ENCODE measurements around the gene TNXB.
"Not testable (repeated sequence)": the region's sequence is repeated elsewhere in the genome, so short reads cannot be mapped to it uniquely, and the experiment has no call there.

Gene TNXB

GRCh38 chr6:32035283-32036013 is 73.7 kb downstream of the TNXB start:
- not testable (repeated sequence) for DNase-seq

DNA sequence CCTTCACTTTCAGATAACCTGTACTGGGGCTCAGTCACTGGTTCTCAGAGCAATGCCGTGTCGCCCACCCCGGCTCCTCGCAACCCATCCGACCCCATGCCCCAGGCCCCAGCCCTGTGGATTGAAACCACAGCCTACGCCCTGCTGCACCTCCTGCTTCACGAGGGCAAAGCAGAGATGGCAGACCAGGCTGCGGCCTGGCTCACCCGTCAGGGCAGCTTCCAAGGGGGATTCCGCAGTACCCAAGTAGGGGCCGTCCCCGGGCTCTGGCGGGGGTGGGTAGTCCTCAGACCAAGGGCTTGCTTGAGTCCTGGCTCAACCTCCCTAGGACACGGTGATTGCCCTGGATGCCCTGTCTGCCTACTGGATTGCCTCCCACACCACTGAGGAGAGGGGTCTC is 79.6 kb downstream of the TNXB start:
- DNase-seq = not testable (repeated sequence)

DNA sequence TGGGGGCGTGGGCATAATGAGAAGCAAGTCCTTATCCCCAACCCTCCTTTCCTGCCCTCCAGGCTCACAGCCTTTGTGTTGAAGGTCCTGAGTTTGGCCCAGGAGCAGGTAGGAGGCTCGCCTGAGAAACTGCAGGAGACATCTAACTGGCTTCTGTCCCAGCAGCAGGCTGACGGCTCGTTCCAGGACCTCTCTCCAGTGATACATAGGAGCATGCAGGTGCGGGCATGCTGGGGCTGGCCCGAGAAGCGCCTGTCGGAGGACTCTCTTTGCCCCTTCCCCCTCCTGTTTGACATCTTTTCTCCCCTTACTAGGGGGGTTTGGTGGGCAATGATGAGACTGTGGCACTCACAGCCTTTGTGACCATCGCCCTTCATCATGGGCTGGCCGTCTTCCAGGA is 80.5 kb downstream of the TNXB start:
- not testable (repeated sequence) for DNase-seq

GRCh38 chr6:32022100-32022499 is 87.0 kb downstream of the TNXB start:
- not testable (repeated sequence) for DNase-seq

- not testable (repeated sequence) for DNase-seq
These were observed 94.6 kb downstream of the TNXB start, which contains the start of gene C4B for GRCh38 chr6:32014547-32014946. Gene C4B, plus strand, starts transcription at chr6:32014795. Its CDS starts 51 bp downstream, at chr6:32014846.

- DNase-seq = not testable (repeated sequence)
These were observed 95.4 kb downstream of the TNXB start for GRCh38 chr6:32013738-32014137.

DNA sequence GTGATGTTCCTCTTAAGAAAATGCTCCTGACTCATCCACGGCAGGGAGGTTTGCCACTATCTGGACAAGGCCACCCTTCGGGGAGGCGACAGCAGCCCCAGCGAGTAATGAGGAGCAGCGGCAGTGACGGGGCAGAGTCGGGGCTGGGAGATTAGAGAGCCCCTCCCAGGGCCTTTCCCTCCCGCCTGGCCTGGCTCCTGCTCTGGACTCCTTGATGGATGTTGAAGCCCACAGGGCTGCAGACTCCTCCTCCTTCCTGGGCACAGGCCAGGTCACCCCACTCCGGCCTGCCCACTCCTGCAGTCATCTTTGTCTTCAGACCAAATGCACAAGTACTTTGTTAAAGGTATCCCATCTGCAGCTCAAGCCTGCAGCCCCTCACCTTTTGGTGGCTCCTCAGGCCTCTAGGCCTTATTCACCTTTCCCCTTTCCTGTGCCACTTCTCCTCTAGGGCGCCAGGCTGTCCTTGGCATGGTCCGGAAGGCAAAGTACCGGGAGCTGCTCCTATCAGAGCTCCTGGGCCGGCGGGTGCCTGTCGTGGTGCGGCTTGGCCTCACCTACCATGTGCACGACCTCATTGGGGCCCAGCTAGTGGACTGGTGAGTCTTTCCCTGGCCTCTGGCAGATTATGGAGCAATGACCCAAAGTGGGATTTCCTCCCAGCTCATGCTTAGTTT is 96.1 kb downstream of the TNXB start:
- not testable (repeated sequence) for DNase-seq

GRCh38 chr6:32010856-32011530 is 98.1 kb downstream of the TNXB start:
- DNase-seq = not testable (repeated sequence)

DNA sequence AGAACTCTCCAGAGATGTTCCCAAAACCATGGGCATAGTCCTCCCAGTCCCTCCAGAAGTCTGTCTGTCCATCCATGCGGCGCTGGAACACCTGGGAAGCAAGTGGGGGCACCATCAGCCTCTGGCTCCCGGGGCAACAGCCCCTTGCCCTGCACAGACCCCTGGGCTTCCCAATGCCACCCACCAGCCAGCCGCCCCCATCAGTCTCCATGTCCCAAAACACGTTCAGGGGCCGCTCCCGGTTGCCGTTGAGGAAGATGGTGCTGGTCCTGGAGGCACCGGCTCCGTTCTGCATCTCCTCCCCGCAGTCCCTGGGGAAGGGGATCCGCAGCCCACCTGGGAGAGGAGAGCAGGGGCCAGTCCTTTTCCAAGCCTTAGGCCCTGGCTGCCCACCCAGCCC is 99.6 kb downstream of the TNXB start:
- not testable (repeated sequence) for DNase-seq

GRCh38 chr6:32008616-32009015 is 100.5 kb downstream of the TNXB start:
- DNase-seq = not testable (repeated sequence)

DNA sequence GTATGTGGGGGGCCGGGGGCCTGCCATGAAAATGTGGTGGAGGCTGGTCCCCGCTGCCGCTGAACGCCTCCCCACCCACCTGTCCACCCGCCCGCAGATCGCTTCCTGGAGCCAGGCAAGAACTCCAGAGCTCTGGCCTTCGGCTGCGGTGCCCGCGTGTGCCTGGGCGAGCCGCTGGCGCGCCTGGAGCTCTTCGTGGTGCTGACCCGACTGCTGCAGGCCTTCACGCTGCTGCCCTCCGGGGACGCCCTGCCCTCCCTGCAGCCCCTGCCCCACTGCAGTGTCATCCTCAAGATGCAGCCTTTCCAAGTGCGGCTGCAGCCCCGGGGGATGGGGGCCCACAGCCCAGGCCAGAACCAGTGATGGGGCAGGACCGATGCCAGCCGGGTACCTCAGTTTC is 101.1 kb downstream of the TNXB start:
- not testable (repeated sequence) for DNase-seq

DNA sequence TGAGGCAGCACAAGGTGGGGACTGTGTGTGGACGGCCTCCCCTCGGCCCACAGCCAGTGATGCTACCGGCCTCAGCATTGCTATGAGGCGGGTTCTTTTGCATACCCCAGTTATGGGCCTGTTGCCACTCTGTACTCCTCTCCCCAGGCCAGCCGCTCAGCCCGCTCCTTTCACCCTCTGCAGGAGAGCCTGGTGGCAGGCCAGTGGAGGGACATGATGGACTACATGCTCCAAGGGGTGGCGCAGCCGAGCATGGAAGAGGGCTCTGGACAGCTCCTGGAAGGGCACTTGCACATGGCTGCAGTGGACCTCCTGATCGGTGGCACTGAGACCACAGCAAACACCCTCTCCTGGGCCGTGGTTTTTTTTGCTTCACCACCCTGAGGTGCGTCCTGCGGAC is 102.1 kb downstream of the TNXB start:
- not testable (repeated sequence) for DNase-seq

DNA sequence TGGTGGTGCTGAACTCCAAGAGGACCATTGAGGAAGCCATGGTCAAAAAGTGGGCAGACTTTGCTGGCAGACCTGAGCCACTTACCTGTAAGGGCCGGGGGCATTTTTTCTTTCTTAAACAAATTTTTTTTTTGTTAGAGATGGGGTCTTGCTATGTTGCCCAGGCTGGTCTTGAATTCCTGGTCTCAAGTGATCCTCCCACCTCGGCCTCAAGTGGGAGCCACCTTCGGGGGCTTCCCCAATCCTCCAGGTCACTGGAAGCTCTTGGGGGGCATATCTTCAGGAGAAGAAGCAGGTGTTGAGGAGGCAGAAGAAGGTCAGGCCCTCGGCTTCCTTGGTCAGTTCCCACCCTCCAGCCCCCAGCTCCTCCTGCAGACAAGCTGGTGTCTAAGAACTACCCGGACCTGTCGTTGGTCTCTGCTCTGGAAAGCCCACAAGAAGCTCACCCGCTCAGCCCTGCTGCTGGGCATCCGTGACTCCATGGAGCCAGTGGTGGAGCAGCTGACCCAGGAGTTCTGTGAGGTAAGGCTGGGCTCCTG is 103.1 kb downstream of the TNXB start:
- DNase-seq = not testable (repeated sequence)

GRCh38 chr6:32005538-32005880 is 103.6 kb downstream of the TNXB start:
- not testable (repeated sequence) for DNase-seq

GRCh38 chr6:32004864-32005537 is 104.1 kb downstream of the TNXB start:
- not testable (repeated sequence) for DNase-seq

GRCh38 chr6:32004393-32004792 is 104.7 kb downstream of the TNXB start:
- DNase-seq = not testable (repeated sequence)

GRCh38 chr6:32003301-32003700 is 105.8 kb downstream of the TNXB start:
- DNase-seq = not testable (repeated sequence)

DNA sequence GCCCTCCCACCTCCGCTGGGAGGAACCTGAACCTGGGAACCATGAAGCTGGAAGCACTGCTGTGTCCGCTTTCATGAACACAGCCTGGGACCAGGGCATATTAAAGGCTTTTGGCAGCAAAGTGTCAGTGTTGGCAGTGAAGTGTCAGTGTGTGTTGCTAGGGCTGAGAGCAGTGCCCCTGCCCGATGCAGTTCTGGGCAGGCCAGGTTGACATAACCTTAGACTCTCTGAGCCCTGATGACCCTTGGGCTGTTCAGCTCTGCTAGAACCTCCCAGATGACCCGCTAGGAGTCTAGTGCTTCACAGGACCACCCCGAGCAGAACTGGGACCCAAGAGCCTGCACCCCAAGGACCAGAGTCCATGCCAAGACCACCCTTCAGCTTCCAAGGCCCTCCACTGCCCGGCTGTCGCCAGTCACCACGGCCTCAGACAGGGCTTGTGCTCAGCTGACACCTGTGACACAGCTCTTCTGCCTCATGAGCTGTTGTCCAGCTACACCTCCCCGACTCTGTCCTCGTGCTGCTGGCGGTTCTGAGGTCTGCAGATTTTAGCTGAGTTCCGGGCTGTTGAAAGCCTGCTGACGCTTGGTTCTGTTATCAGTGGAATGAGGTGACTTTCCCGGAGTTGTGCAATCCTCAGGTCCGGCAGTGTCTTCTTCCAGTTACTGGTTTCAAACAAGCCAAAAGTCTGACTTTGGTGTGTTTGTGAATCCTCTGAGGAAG is 106.4 kb downstream of the TNXB start:
- DNase-seq = not testable (repeated sequence)

- not testable (repeated sequence) for DNase-seq
These were observed 112.8 kb downstream of the TNXB start for GRCh38 chr6:31996385-31996784.

GRCh38 chr6:31994421-31994820 is 114.7 kb downstream of the TNXB start:
- DNase-seq = not testable (repeated sequence)

Data from 8988T (cell line).